Stimulated activated CD8-positive, alpha-beta memory T cell treated with anti-CD3 and anti-CD28 coated beads, Interleukin-7, amount 100 ng/mL, for 4 hours (primary cell): ENCODE results near the gene DUSP9.
"Not testable (repeated sequence)": the region's sequence is repeated elsewhere in the genome, so short reads cannot be mapped to it uniquely, and the experiment has no call there.

Experiments used
- DNase-seq, 2 donors: peaks; one replicate each; pipeline ENCODE4 v3.0.0-alpha.2; 2020; ENCODE audit warnings: low read depth in 2 of 2

Gene DUSP9

DNA sequence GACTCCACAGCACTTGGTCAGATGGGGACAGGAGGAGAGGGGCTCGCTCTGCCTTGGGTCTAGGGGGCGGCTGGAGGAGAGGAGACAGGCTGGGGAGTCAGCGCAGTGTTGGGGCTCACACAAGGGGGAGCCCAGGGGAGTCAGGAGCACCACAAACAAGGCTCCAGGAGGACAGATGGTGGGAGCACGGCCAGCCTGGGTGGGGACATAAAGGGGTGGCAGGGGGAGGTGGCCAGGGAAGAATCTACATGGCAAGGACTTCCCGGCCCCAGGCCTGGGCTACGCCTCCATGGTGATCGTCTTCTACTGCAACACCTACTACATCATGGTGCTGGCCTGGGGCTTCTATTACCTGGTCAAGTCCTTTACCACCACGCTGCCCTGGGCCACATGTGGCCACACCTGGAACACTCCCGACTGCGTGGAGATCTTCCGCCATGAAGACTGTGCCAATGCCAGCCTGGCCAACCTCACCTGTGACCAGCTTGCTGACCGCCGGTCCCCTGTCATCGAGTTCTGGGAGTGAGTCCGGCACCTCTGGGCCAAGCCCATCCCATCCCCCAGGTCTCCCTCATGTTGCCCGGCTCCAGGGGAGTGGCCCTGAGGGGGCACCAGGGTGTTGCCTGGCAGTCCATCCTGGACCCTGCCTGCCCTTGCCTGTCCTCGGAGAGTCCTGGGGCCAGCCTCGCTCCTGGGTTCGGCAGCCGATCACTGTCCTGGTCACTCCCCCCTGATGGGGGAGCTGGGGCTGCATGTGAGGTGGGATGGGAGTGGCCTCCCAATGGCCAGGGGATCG lies 44.2 kb downstream of the DUSP9 start:
- DNase-seq = not testable (repeated sequence)

GRCh38 chrX:153692003-153692402 lies 45.0 kb downstream of the DUSP9 start:
- no peak for DNase-seq

DNA sequence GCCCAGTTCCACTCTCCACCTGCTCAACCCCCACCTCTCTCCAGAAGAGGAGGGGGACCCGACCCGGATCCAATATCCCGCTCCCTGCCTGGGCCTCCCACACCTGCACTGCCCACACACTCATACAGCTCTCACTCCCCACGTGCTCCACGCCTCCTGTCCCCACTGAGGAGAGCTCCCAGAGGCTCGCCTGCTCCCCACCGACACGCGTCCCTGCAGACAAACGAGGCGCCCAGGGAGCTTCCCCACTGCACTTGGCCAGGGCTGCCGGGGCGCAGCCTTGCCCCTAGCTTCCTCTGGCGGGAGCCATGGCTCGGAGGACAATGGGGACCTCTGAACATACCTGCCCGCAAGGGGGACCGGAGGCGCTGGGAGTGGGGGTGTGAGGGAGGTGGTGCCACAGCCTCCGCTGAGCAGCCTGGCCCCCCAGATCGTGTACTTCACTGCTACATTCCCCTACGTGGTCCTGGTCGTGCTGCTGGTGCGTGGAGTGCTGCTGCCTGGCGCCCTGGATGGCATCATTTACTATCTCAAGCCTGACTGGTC lies 45.7 kb downstream of the DUSP9 start:
- DNase-seq = no peak

GRCh38 chrX:153693216-153694086 lies 46.4 kb downstream of the DUSP9 start:
- no peak for DNase-seq

DNA sequence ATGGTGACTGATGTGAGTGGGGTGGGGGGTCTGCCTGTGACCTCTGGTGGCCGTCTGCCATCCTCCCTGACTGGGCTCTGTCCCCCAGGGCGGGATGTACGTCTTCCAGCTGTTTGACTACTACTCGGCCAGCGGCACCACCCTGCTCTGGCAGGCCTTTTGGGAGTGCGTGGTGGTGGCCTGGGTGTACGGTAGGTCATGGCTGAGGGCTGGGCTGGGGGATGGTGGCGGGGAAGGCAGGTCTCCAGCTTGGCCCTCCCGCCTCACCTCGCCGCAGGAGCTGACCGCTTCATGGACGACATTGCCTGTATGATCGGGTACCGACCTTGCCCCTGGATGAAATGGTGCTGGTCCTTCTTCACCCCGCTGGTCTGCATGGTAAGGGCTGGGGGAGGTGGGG lies 47.3 kb downstream of the DUSP9 start:
- DNase-seq = not testable (repeated sequence)

DNA sequence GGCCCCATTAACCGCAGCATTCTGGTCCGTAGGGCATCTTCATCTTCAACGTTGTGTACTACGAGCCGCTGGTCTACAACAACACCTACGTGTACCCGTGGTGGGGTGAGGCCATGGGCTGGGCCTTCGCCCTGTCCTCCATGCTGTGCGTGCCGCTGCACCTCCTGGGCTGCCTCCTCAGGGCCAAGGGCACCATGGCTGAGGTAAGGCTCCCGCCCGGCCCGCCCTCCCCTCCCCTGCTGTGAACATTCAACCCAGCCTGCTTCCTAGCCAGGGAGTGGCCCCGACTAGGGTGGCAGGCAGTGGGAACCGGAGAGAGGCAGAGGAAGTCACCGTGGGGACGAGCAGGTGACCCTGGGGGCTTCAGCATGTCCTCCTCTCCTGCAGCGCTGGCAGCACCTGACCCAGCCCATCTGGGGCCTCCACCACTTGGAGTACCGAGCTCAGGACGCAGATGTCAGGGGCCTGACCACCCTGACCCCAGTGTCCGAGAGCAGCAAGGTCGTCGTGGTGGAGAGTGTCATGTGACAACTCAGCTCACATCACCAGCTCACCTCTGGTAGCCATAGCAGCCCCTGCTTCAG lies 47.8 kb downstream of the DUSP9 start:
- no peak for DNase-seq

DNA sequence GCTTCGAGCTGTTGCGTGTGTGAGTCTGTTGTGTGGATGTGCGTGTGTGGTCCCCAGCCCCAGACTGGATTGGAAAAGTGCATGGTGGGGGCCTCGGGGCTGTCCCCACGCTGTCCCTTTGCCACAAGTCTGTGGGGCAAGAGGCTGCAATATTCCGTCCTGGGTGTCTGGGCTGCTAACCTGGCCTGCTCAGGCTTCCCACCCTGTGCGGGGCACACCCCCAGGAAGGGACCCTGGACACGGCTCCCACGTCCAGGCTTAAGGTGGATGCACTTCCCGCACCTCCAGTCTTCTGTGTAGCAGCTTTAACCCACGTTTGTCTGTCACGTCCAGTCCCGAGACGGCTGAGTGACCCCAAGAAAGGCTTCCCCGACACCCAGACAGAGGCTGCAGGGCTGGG lies 49.1 kb downstream of the DUSP9 start:
- DNase-seq = no peak

DNA sequence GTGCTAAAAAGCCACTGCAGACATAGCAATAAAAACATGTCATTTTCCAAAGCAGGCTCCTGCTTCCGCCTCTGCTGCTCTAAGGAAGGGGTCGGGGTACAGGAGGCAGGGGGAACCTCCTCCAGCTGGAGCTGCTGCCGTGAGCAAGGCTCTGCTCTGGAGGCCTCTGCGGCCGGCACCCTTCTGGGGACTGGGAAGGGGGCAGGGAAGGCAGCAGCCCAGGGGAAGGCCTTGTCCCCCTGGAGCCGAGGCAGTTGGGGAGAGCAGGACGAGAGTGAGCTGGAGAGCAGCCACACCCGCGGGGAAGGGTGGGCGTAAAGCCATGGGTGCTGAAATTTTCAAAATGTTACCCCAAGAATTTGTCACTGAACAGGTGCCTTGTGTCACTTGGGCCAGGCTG lies 49.5 kb downstream of the DUSP9 start:
- DNase-seq = not testable (repeated sequence)

GRCh38 chrX:153696986-153697722 lies 50.2 kb downstream of the DUSP9 start:
- DNase-seq = not testable (repeated sequence)

DNA sequence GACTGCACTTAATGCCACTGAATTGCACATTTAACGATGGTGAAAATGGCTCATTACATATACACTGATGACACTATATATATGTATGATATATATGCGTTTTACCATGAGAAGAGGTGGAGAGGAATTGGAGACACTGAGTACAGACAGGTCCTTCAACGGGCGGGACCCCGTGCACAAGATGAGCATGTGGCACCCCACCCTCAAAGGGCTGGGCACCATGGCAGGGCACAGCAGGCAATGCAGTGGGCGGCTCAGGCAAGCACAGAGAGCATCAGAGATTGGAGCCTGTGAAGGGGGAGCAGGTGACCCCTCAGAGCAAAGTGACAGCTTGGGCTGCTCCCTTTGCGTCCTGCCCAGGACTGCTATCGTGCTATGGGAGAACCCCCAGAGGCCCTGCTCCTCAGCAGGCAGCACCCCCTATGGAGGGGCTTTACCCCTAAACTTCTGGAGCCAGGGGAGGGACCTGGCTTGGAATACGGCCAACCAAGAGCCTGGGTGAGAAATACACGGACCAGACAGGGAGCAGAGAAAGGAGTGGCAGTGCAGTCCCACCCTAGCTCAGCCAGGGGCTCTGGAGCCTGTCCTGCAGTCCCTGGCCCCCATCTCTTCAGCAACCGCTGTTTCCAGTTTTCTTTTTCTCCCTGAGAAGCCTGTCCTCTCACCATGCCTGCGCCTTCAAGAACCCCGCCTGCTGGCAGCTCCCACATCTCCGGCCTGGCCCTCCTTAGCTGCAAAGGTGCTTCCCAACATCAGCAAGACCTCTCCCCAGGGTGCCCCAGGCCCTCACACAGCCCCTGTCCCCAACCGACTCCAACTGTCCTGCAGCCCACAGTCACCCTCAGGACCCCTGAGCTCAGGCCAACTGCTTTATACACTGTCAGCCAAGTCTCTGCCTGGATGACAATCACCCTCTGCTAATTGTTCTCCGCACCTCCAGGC lies 51.2 kb downstream of the DUSP9 start:
- DNase-seq = no peak

- DNase-seq = not testable (repeated sequence)
Observed at GRCh38 chrX:153699210-153699783, 52.3 kb downstream of the DUSP9 start.

DNA sequence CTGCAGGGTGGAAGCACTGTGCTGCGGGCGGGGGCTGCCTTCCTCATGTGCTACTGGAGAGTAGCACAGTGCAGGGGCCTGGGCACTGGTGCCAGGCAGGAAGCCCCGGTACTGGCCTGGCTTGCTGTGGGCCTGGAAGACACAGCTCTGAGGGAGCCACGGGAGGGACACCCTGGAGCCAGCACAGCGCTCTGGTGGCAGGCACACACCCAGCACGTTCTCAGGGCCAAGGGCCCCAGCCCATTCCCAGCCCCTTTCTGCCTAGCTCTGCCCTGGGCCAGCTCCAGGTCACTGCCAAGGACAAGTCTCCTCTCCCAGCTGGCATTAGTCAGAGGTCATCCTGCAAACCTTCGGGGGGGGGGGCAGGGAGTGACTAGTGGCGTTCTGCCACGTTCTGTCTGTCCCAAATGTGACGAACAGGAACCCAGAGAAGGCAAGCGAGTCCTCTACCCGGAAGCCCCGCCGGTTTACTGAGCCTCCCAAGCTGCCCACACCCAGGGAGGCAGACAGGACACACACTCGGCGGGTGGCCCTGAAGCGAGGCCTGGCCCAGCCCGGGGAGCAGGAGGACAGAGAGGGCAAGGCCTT lies 52.9 kb downstream of the DUSP9 start:
- not testable (repeated sequence) for DNase-seq

DNA sequence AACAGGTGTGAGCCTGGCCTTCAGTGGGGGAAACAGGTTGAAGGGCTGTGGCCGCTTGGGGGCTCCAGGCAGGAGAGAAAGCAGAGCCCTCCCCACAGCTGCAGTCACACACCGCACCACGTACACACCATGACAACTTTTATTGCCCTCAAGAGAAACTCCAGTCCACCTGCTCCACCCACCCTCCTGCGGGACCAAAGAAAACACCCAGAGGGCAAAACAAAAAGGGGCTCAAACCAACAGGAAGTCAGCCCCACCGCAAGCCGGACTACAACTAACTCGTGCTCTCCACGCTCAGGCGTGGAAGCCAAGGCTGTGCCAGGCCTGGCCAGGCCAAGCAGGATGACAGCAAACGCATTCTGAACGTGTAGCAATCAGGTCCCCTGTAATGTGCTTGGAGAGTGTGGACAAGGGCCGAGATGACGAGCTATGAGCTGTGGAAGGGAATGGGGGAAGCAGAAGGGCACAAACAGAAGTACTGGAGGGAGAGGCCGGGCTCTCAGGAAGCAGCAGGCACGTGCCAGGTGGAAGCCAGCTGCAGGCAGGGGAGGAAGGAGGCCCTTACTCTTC lies 53.5 kb downstream of the DUSP9 start:
- DNase-seq = no peak
